ENCODE measurements around the gene HNRNPA3. TPM values are rescaled to one million over a fixed set of nuclear protein-coding genes. Genes with fewer than 3 reads are reported as not detected.

HNRNPA3 gene
- total and polyA plus RNA-seq, 2 of the 13 experiments (the other 11 are each of a cell fraction or from before 2014, with no cell fraction given), result 73.3 to 97.7 TPM

GRCh38 chr2:177265824-177266817 lies 53.5 kb downstream of the HNRNPA3 start (continued):
- TF ChIP-seq TBX2 (CRISPR knock-in tag; IDR thresholded peaks at IDR 0.05; ENCODE audit: borderline replicate concordance) (no peak), ASH2L (IDR thresholded peaks at IDR 0.05; ENCODE audit: insufficient read length, low read depth, low read length) (peak; percentile 53), ZNF282 (IDR thresholded peaks at IDR 0.05; ENCODE audit: partially characterized antibody) (no peak), ZNF782 (CRISPR knock-in tag; IDR thresholded peaks at IDR 0.05; ENCODE audit: borderline replicate concordance) (no peak), ZNF260 (CRISPR knock-in tag; IDR thresholded peaks at IDR 0.05; ENCODE audit: borderline replicate concordance, low read depth) (no peak), ZNF512 (CRISPR knock-in tag; IDR thresholded peaks at IDR 0.05) (no peak), ZBTB7A (CRISPR knock-in tag; IDR thresholded peaks at IDR 0.05) (0 out of 2 replicates have a peak, but pooled peaks have one; percentile 14), SAFB2 (CRISPR knock-in tag; IDR thresholded peaks at IDR 0.05; ENCODE audit: borderline replicate concordance, low read depth) (no peak), TGIF2 (CRISPR knock-in tag; IDR thresholded peaks at IDR 0.05) (0 out of 2 replicates have a peak, but pooled peaks have one; percentile 32), HIC2 (CRISPR knock-in tag; IDR thresholded peaks at IDR 0.05; ENCODE audit: low read depth) (no peak), ZNF546 (CRISPR knock-in tag; conservative IDR thresholded peaks at IDR 0.05) (no peak), PLRG1 (conservative IDR thresholded peaks at IDR 0.05) (no peak), SRSF9 (IDR thresholded peaks at IDR 0.05; ENCODE audit: borderline replicate concordance, insufficient read depth, low read depth, low read length, poor library complexity, severe bottlenecking) (no peak), NR1H2 (CRISPR knock-in tag; IDR thresholded peaks at IDR 0.05; ENCODE audit: borderline replicate concordance, low read depth) (no peak), GFI1 (CRISPR knock-in tag; IDR thresholded peaks at IDR 0.05; ENCODE audit: borderline replicate concordance) (no peak), ISL2 (CRISPR knock-in tag; IDR thresholded peaks at IDR 0.05) (peak; percentile 89), ZSCAN9 (CRISPR knock-in tag; IDR thresholded peaks at IDR 0.05; ENCODE audit: borderline replicate concordance) (peak; percentile 51; the same call in 1 of the 2 replicates), ZKSCAN8 (CRISPR knock-in tag; IDR thresholded peaks at IDR 0.05; ENCODE audit: borderline replicate concordance) (peak; percentile 62; the same call in 1 of the 2 replicates), CEBPZ (IDR thresholded peaks at IDR 0.05; ENCODE audit: low read length) (no peak), GPBP1L1 (CRISPR knock-in tag; IDR thresholded peaks at IDR 0.05) (no peak)

Data from HepG2 (cell line).